AG04450 (cell line): ENCODE data around the gene ASB18. TPM values are rescaled to one million over a fixed set of nuclear protein-coding genes. Genes with fewer than 3 reads are reported as not detected.

Experiments
- CTCF ChIA-PET: fragments of 300-600, 350-600 bp; formaldehyde crosslinking; extraction: SDS; loops from one replicate; lab custom pipeline; 2022; ENCODE audit warnings: antibody characterized with exemption, inconsistent platforms; lab: Charles Lee
- POLR2A ChIA-PET: fragments of 350-600 bp; formaldehyde crosslinking; extraction: SDS; loops from one replicate; lab custom pipeline; 2021; ENCODE audit warnings: antibody characterized with exemption, inconsistent platforms; lab: Yijun Ruan, JAX
- DNase-seq: peaks from one replicate; pipeline ENCODE4 v3.0.0-alpha.2; 2011; ENCODE audit warnings: low read depth, low spot score
- H3K27ac ChIP-seq: one replicate; pipeline ENCODE4 v1.5.1; 2012; ENCODE audit warnings: low read depth, low read length, control low read depth
- H3K27me3 ChIP-seq: one replicate; pipeline ENCODE4 v1.6.0; 2012; ENCODE audit warnings: low read length; ENCODE audit not compliant: control insufficient read depth, insufficient read depth
- H3K4me3 ChIP-seq: 2 replicates; pipeline ENCODE4 v1.5.1; 2011; ENCODE audit warnings: mild to moderate bottlenecking, low read depth, low read length, control low read depth
- H3K9me3 ChIP-seq: 2 replicates; pipeline ENCODE4 v1.5.1; 2012; ENCODE audit warnings: low read length; ENCODE audit not compliant: control insufficient read depth, insufficient read depth
- polyA plus RNA-seq: library from polyadenylated mRNA; depleted of rRNA; stranded (reverse); fragments of >200 nt; gene quantifications from 2 replicates; pipeline ENCODE4 v1.2.3, GENCODE V29; 2011
- TF ChIP-seq, protein P1 (sequence below): IDR thresholded peaks from 2 replicates; pipeline ENCODE4 v1.5.1; 2011; ENCODE audit warnings: low read depth, low read length, control low read depth, inconsistent platforms

The ASB18 gene
- polyA plus RNA-seq, 1 experiment = not detected

DNA sequence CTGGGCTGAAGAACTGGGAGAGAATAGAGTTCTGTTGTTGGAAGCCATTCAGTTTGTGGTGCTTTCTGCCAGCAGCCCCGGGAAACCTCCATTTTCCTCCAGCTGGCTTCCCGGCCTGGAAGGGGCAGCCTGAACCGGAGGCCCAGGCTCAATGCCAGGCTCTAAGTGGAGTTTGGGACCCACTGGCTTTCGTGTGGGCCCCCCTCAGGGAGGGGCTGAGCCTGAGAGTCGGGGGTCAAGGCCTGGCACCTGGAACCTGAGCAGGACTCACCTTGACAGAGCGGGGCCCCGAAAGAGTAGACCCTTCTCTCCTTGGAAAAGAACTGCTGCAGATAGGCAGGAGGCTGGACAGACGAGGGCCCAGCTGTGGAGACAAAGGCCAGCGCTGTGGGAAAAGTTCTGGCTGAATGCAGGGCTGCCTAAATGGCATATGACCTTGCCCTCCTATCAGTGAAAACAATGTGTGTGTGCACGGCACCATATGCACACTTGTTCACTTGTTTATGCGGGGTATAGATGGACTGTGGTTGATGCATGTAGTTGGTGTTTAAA, 34.8 kb upstream of the ASB18 start:
- Histone ChIP-seq H3K4me3 (no peak overlapping the region), H3K27me3 (peaks cover 4% of the 10 kb centered on the region), H3K9me3 (no peaks in the 10 kb centered on the region), H3K27ac (no peak overlapping the region)
- TF ChIP-seq, protein P1, sequence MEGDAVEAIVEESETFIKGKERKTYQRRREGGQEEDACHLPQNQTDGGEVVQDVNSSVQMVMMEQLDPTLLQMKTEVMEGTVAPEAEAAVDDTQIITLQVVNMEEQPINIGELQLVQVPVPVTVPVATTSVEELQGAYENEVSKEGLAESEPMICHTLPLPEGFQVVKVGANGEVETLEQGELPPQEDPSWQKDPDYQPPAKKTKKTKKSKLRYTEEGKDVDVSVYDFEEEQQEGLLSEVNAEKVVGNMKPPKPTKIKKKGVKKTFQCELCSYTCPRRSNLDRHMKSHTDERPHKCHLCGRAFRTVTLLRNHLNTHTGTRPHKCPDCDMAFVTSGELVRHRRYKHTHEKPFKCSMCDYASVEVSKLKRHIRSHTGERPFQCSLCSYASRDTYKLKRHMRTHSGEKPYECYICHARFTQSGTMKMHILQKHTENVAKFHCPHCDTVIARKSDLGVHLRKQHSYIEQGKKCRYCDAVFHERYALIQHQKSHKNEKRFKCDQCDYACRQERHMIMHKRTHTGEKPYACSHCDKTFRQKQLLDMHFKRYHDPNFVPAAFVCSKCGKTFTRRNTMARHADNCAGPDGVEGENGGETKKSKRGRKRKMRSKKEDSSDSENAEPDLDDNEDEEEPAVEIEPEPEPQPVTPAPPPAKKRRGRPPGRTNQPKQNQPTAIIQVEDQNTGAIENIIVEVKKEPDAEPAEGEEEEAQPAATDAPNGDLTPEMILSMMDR = no peak
- POLR2A ChIA-PET = no interaction called here
- DNase-seq = no peak
- CTCF ChIA-PET = no interaction called here

DNA sequence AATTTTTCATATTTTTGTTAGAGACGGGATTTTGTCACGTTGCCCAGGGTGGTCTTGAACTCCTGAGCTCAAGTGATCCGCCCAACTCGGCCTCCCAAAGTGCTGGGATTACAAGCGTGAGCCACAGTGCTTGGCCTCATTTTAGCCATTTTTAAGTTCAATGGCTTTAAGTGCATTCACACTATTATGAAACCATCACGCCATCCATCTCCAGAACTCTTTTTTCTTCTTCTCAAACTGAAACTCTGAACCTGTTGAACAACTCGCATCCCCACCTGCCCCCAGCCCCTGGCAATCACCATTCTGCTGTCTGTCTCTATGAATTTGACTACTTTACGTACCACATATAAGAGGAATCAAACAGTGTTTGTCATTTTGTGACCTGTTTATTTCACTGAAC, 31.3 kb upstream of the ASB18 start:
- CTCF ChIA-PET = no interaction called here

DNA sequence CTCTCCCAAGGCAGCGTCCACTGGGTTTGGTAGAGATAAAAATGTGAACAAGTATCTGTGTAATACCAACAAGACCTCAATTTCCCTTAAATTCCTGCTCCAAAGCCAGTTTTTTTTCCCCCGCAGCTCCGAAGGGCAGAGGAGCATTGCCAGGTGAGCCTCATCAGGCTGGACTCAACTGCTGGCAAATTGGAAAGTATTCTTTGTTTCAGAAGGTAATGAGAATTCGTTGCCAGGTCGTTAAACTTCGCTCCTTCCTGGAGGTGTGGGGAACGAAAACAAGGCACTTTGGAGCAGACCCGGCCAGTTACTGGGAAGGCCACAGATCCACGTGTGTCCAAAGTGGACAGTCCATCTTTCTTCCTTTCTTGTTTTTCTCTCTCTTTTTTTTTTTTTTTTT, 30.4 kb upstream of the ASB18 start:
- Histone ChIP-seq H3K9me3 (no peaks in the 10 kb centered on the region), H3K4me3 (no peak overlapping the region), H3K27ac (no peak overlapping the region), H3K27me3 (peaks cover 2% of the 10 kb centered on the region)
- POLR2A ChIA-PET = no interaction called here
- TF ChIP-seq, protein P1 = no peak
- CTCF ChIA-PET = no interaction called here
- DNase-seq = no peak

More for the DNA sequence above, 31.3 kb upstream of the ASB18 start:
- DNase-seq = no peak
- H3K4me3 ChIP-seq = no peak overlapping the region
- POLR2A ChIA-PET = no interaction called here
- TF ChIP-seq, protein P1 = no peak
- H3K27me3 ChIP-seq = peaks cover 4% of the 10 kb centered on the region
- no peak overlapping the region for H3K27ac ChIP-seq
- H3K9me3 ChIP-seq = no peaks in the 10 kb centered on the region

DNA sequence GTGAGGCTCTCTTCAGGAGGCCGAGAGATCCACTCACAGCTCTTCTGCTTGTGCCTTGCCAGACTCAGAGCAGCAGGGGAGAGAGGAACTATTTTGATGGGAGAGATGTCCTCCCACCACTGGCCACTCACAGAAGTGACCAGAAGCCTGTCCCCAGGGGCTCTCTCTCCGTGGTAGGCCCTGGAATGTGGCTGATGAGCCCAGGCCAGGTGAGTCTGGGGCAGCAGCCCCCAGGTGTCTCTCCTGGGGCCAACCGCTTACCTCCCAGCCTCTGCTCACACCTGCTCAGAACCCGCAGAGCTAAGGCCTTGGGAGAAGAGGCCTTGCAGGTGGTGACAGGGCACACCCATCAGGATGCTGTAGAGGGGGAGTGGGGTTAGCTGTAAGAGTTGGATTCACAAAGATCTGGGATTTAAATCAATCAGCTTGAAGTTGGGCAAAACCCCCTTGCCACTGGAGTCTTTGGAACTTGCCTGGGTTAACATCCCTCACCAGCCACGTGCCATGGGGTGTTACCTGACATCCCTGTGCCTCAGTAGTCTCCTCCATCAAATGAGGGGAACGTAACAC, 29.1 kb upstream of the ASB18 start:
- POLR2A ChIA-PET = no interaction called here
- Histone ChIP-seq H3K27ac (no peak overlapping the region), H3K9me3 (no peaks in the 10 kb centered on the region), H3K4me3 (no peak overlapping the region), H3K27me3 (peaks cover 2% of the 10 kb centered on the region)
- CTCF ChIA-PET = no interaction called here
- no peak for DNase-seq
- TF ChIP-seq, protein P1 = no peak

DNA sequence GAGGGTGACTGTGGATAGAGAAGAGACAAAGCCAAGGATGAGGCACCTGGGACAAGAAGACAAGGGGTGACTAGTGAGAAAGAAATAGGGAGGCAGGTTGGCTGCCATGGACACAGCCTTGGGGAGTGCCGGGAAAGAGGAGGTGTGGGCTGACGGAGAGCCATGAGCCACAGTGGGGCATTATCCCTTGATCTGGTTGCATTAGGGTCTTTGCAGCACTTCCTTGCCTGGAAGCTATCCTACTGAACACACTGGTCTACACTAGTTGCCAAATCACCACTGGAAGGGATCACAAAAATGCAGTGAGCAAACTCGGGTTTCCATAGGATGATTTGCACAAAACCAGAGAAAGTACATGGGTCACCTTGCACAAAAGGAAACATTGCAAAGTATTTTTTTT, 27.7 kb upstream of the ASB18 start:
- Histone ChIP-seq H3K9me3 (no peaks in the 10 kb centered on the region), H3K27ac (no peak overlapping the region), H3K4me3 (no peak overlapping the region), H3K27me3 (peaks cover 2% of the 10 kb centered on the region)
- ChIA-PET POLR2A (no interaction called here), CTCF (no interaction called here)
- TF ChIP-seq, protein P1 = no peak
- no peak for DNase-seq
